ENCODE results near the gene ZBTB7C.

- no peak for TF ChIP-seq CTCF (IDR thresholded peaks at IDR 0.05; ENCODE audit: low read depth, low read length, missing input control)
- TF ChIP-seq JUND (IDR thresholded peaks at IDR 0.05): no peak
- no peak for TF ChIP-seq SP1 (IDR thresholded peaks at IDR 0.05)
- TF ChIP-seq MAX (IDR thresholded peaks at IDR 0.05): no peak
- TF ChIP-seq TAF1 (conservative IDR thresholded peaks at IDR 0.05): no peak
- TF ChIP-seq RAD21 (IDR thresholded peaks at IDR 0.05): no peak
- TF ChIP-seq YY1 (IDR thresholded peaks at IDR 0.05): no peak
- no peak for TF ChIP-seq HNF4A (conservative IDR thresholded peaks at IDR 0.05)
- no peak for TF ChIP-seq ATF3 (IDR thresholded peaks at IDR 0.05)
- TF ChIP-seq RXRA (IDR thresholded peaks at IDR 0.05): no peak
- TF ChIP-seq EGR1 (IDR thresholded peaks at IDR 0.05; ENCODE audit: low read depth in 2 of 2): no peak
- no peak for TF ChIP-seq NR2F2 (IDR thresholded peaks at IDR 0.05)
Observed at GRCh38 chr18:48263914-48264902, 145.0 kb downstream of the ZBTB7C start.

Measured in liver (tissue), 3 donors.